OCI-LY7 (cell line): ENCODE data around the gene MYLK.

Source experiments
- EZH2phosphoT487 ChIP-seq: fragments of 200-600 bp; sonication (generic); IDR thresholded peaks from 2 replicates; pipeline ENCODE4 v1.6.1; 2018; ENCODE audit warnings: low read depth, borderline replicate concordance, mild to moderate bottlenecking, mixed run types, antibody characterized with exemption, low read length, moderate library complexity, mixed read lengths
- TF ChIP-seq, protein P1 (sequence below): fragments of 200-600 bp; sonication (generic); conservative IDR thresholded peaks from 2 replicates; pipeline ENCODE4 v1.5.1; 2014; ENCODE audit warnings: mild to moderate bottlenecking, antibody characterized with exemption, low read length, moderate library complexity, mixed read lengths

DNA sequence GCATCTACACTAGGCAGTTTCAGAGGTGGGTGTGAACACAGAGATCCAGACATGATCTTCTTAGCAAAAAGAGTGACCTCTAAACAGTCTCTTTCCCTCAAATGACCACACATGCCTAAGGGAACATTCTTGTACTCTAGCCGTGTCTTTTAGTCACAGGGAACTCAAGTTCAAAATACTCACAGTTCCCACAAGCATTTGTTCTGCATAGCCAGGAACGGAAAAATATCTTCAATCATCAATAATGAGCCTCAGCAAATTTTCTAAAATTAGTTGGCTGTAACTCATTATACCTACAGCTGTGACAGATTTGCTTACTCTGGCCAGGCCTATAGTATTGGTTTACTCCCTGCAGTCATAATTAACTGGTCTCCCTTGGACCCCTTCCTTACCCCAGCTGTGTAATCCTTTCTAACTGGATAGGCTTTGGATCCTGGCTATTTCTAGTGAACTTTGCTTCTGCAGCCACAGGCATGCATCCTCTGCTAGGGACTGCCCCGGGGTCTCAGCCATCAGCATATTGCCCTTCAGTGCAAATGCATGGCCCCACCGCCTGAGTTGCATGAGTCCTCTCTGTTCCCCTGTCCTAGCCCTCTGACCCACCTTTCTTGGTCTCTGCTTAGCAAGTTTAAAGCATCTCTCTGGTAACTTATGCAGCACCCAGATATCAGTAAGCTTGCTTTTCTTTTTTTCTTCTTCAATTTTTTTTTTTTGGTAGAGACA lies 243.2 kb downstream of the MYLK start:
- TF ChIP-seq, protein P1, sequence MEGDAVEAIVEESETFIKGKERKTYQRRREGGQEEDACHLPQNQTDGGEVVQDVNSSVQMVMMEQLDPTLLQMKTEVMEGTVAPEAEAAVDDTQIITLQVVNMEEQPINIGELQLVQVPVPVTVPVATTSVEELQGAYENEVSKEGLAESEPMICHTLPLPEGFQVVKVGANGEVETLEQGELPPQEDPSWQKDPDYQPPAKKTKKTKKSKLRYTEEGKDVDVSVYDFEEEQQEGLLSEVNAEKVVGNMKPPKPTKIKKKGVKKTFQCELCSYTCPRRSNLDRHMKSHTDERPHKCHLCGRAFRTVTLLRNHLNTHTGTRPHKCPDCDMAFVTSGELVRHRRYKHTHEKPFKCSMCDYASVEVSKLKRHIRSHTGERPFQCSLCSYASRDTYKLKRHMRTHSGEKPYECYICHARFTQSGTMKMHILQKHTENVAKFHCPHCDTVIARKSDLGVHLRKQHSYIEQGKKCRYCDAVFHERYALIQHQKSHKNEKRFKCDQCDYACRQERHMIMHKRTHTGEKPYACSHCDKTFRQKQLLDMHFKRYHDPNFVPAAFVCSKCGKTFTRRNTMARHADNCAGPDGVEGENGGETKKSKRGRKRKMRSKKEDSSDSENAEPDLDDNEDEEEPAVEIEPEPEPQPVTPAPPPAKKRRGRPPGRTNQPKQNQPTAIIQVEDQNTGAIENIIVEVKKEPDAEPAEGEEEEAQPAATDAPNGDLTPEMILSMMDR, result no peak
- TF ChIP-seq EZH2phosphoT487, result no peak
